GM19099 (cell line): ENCODE results near the gene ZMYM1.

Experiments used
- POLR2A ChIP-seq: IDR thresholded peaks from 3 replicates; pipeline ENCODE4 v1.6.1; 2011; ENCODE audit warnings: low read depth; ENCODE audit not compliant: insufficient read length; ENCODE audit errors: extremely low read depth

ZMYM1 gene

GRCh38 chr1:35079003-35079930, at the start of gene ZMYM1:
ZMYM1 (plus strand) TSS chr1:35079385; CDS start chr1:35093988, 14,603 bp downstream.
- peak; percentile 81 for TF ChIP-seq POLR2A

DNA sequence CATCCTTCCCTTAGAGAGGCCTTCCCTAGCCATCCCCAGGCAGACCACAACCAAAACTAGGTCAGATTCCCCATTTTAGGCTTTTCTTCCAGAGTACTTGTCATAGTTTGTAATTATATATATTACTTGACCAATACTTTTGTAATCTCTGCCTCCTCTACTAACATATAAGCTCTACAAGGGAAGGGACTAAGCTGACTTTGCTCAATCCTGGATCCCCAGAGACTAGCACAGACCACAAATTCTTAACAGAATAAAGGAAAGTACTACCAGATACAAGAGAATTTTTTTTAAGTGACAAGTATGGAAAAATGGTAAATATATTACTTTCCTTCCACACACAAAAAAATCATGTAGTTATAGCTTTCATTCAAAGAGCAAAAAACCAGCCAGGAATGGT, 49.4 kb upstream of the ZMYM1 start:
- TF ChIP-seq POLR2A: no peak

GRCh38 chr1:35030338-35030737, 48.8 kb upstream of the ZMYM1 start:
- no peak for TF ChIP-seq POLR2A

GRCh38 chr1:35030756-35031446, 48.3 kb upstream of the ZMYM1 start:
- no peak for TF ChIP-seq POLR2A

DNA sequence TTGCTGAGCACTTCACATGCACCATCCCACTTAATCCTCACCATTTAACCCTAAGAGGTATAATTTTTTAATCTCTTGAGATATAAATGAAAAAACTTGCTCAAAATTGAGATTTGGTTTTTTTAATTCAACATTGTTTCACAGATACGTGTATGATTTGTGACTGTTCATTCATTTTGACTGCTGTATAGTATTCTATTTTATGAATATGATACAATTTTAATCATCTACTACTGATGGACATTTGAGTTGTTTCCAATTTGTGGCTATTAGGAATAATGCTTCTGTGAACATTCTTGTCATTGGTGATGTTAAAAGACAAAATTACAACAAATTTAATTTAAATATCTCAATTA, 46.8 kb upstream of the ZMYM1 start:
- no peak for TF ChIP-seq POLR2A

- no peak for TF ChIP-seq POLR2A
Observed at GRCh38 chr1:35033346-35033745, 45.8 kb upstream of the ZMYM1 start.

DNA sequence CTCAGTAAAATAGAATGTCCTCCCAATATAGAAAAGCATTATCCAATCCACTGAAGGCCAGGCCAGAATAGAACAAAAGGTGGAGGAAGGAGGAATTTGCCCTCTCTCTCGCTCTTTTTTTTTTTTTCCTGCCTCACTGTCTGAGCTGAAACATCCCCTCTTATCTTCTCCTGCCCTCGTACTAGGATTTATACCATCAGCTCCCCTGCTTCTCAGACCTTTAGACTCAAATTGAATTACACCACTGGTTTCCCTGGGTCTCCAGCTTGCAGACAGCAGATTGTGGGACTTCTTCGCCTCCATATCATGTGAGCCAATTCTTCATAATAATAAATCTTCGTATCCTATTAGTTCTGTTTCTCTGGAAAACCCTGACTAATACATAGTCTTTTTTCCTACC, 42.6 kb upstream of the ZMYM1 start:
- no peak for TF ChIP-seq POLR2A

GRCh38 chr1:35037206-35037605, 42.0 kb upstream of the ZMYM1 start:
- no peak for TF ChIP-seq POLR2A

DNA sequence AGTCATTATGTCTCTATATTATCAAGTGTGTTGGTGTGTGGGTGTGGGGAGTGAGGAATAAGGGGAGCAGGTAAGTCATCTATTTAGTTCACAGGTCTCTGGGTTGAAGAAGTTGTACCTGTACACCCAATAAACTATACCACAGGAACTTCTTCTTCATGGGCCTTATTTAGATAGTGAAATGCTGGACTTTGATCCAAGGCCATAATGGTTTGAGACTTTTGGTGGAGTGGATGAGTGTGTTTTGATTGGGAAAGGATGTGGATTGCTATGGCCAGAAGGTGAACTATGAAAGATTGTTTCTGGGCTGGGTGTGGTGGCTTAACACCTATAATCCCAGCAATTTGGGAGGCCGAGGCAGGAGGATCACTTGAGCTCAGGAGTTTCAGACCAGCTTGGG, 40.5 kb upstream of the ZMYM1 start:
- no peak for TF ChIP-seq POLR2A

DNA sequence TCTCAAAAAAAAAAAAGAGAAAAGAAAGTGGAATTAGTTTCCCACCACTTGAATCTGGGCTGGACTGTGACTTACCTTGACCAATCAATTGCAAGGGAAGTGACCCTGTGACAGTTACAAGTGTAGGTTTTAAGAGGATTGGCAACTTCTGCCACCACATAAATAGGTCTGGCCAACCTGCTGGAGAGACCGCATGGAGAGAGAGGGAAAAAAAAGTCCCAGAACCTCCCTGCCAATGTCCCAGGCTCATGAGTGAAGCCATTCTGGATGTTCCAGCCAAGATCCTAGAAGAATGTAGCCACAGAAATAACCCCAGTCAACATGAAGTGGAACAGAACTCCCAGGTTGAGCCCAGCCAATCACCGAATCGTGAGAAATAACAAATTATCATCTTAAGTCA, 35.7 kb upstream of the ZMYM1 start:
- no peak for TF ChIP-seq POLR2A

DNA sequence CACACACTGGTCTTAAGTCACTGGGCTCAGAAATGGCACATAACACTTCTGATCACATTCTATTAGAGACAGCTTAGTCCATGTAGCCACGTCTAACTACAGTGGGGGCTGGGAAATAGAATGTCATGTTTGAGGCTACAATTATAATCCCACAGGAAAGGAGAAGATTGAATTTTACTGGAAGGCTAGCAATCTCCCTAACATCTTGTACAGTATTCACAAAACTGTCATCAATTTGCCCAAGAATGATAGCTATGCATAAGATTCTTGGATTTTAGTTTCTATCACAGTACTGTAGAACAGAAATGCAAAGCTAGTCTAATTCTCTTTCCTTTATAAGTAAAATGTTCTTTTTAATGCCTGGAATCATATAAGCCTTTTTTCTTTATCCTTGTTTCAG, 34.8 kb upstream of the ZMYM1 start:
- no peak for TF ChIP-seq POLR2A

GRCh38 chr1:35046730-35047129, 32.5 kb upstream of the ZMYM1 start:
- TF ChIP-seq POLR2A: no peak

DNA sequence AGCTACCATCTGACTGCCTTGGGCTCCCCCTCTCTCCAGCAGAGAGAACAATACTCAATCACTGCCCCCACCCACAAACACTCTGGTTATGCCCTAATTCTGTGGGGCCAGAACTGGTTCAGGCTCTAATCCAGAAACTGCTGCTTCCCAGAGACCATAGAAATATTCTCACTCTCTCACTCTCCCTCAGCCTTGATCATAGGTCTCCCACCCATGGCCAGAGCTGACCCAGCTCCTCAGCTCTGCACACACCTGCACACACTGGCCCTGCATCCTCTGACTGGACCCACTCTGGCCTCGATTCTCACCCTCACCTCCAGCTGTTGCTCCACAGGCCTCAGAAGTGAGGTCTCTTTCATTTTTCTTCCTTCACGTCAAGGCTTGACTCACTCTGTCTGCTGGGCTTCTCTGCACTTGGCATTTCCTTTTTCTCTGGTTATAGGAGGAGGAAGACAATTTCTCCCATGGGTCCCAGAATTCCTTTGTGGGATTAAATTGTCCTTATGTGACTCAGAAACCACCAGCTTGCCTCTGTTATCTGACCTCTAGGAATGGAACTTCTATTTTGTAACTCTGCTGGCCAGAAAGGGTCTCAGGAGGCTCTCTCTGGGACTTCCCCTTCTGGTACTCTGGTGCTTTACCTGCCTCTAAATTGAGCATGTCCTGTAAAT, 31.9 kb upstream of the ZMYM1 start:
- TF ChIP-seq POLR2A: no peak

GRCh38 chr1:35049116-35049515, 30.1 kb upstream of the ZMYM1 start:
- no peak for TF ChIP-seq POLR2A

DNA sequence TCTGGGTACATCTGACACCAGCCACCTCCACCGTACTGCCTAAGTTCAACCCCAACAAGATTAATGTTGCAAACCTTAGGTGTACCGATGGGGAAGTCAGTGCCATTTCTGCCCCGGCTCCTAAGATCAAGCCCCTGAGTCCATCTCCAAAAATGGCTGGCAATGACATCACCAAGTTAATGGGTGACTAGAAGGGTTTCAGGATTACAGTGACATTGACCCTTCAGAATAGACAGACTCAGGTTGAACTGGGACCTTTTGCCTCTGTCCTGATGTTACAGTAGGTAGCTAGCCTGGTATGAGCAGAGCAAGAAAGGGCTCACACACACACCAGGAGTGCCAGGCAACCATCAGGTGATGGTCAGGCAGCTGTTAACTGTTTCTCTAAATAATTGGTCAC, 25.8 kb upstream of the ZMYM1 start:
- no peak for TF ChIP-seq POLR2A

- TF ChIP-seq POLR2A: no peak
Observed at GRCh38 chr1:35058988-35059387, 20.2 kb upstream of the ZMYM1 start.
